ENCODE measurements around the gene RIMBP2.

RIMBP2 gene

DNA sequence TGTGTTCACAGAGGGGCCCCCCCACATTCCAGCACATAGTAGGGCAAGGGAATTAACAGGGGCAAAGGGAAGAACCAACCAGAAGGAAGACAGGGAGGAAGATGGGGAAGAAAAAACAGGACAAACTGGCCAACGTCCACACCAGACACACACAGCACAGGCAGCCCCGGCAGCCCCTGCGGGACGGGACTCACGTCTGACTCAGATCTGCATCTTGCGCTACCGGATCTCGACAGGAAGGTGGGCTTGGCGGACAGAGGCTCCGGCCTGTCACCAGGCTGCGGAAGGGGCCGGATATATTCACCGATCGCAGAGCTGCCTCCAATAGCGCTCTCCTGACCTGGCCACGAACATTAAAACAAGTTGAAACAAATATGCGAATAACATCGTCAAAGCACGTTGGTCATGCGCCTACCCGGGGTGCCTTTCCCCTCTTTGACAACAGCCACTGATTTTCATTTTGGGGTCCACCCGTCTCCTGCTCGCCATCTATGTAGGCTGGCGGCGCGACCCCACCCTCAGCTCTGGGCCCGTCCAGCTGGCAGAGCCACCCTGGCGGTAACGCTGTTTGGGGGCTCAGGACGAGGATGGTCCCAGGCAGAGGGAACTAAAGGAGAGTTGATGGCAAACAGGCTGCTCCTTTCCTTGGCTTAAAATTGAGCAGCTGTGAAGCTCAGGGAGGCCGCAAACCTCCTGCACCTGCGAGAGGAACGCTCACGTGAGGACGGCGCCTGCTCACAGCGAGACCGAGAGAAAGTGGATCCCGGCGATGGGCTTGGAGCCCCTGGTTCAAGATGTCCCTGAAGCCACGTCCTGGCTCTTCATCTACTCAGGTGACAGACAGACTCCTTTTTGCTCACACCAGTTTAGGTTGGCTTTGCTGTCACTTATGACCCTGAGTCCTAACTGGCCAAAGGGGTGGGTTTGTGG, 264.8 kb downstream of the RIMBP2 start:
- Histone ChIP-seq H3K27me3 (ENCODE audit: control insufficient read depth, insufficient read depth, low read length) (no peaks in the 10 kb centered on the region), H3K4me1 (ENCODE audit: control insufficient read depth, insufficient read depth, low read length) (no peaks in the 10 kb centered on the region), H3K9me3 (ENCODE audit: control insufficient read depth, insufficient read depth, low read length) (no peaks in the 10 kb centered on the region), H3K36me3 (ENCODE audit: control insufficient read depth, insufficient read depth, low read length) (no peaks in the 10 kb centered on the region), H3K9ac (ENCODE audit: low read depth, low read length) (no peak overlapping the region), H3K4me3 (ENCODE audit: low read depth, low read length) (no peak overlapping the region)

DNA sequence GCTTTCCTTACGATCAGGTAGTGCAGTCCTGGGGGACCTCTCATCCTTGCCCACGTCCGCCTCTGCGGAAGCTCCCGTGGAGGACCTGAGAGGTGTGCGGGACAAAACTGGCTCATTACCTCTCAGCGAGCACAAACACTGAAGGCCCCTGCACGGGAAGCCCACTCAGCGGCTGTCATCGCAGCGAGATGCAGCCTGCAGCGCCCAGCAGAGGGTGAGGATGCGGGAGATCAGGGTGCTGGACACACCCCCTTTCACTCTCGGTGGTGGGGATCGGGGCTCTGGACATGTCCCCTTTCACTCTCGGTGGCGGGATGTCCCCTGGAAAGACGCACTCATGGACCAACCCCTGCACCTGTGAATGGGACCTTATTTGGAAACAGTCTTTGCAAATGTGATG, 266.8 kb downstream of the RIMBP2 start:
- no peaks in the 10 kb centered on the region for H3K27me3 ChIP-seq (ENCODE audit: control insufficient read depth, insufficient read depth, low read length)
- no peaks in the 10 kb centered on the region for H3K9me3 ChIP-seq (ENCODE audit: control insufficient read depth, insufficient read depth, low read length)
- H3K4me1 ChIP-seq (ENCODE audit: control insufficient read depth, insufficient read depth, low read length): no peaks in the 10 kb centered on the region
- no peak overlapping the region for H3K4me3 ChIP-seq (ENCODE audit: low read depth, low read length)
- H3K9ac ChIP-seq (ENCODE audit: low read depth, low read length): no peak overlapping the region
- H3K36me3 ChIP-seq (ENCODE audit: control insufficient read depth, insufficient read depth, low read length): no peaks in the 10 kb centered on the region

GRCh38 chr12:130448044-130448821, 267.9 kb downstream of the RIMBP2 start:
- no peaks in the 10 kb centered on the region for H3K36me3 ChIP-seq (ENCODE audit: control insufficient read depth, insufficient read depth, low read length)
- no peaks in the 10 kb centered on the region for H3K9me3 ChIP-seq (ENCODE audit: control insufficient read depth, insufficient read depth, low read length)
- no peaks in the 10 kb centered on the region for H3K27me3 ChIP-seq (ENCODE audit: control insufficient read depth, insufficient read depth, low read length)
- no peak overlapping the region for H3K4me3 ChIP-seq (ENCODE audit: low read depth, low read length)
- H3K4me1 ChIP-seq (ENCODE audit: control insufficient read depth, insufficient read depth, low read length): no peaks in the 10 kb centered on the region
- no peak overlapping the region for H3K9ac ChIP-seq (ENCODE audit: low read depth, low read length)

DNA sequence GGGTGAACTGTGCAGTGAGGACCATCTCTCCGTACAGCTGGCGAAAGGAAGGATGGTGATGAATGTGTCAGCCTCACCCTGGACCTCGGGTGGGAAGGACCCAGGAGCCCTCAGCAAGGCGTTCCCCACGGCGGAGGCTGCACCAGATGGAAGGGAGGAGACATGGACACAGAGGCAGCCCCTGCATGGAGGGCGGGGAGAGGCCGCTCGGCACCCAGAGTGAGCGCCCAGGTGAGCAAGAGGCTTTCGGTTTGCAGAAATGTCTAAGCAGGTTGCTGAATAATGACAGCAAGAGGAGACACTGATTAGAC, 268.5 kb downstream of the RIMBP2 start:
- Histone ChIP-seq H3K36me3 (ENCODE audit: control insufficient read depth, insufficient read depth, low read length) (no peaks in the 10 kb centered on the region), H3K4me3 (ENCODE audit: low read depth, low read length) (no peak overlapping the region), H3K4me1 (ENCODE audit: control insufficient read depth, insufficient read depth, low read length) (no peaks in the 10 kb centered on the region), H3K27me3 (ENCODE audit: control insufficient read depth, insufficient read depth, low read length) (no peaks in the 10 kb centered on the region), H3K9ac (ENCODE audit: low read depth, low read length) (no peak overlapping the region), H3K9me3 (ENCODE audit: control insufficient read depth, insufficient read depth, low read length) (no peaks in the 10 kb centered on the region)

- Histone ChIP-seq H3K4me1 (ENCODE audit: control insufficient read depth, insufficient read depth, low read length) (no peaks in the 10 kb centered on the region), H3K4me3 (ENCODE audit: low read depth, low read length) (no peak overlapping the region), H3K27me3 (ENCODE audit: control insufficient read depth, insufficient read depth, low read length) (no peaks in the 10 kb centered on the region), H3K9ac (ENCODE audit: low read depth, low read length) (no peak overlapping the region), H3K9me3 (ENCODE audit: control insufficient read depth, insufficient read depth, low read length) (no peaks in the 10 kb centered on the region), H3K36me3 (ENCODE audit: control insufficient read depth, insufficient read depth, low read length) (no peaks in the 10 kb centered on the region)
These were observed 269.0 kb downstream of the RIMBP2 start for GRCh38 chr12:130446846-130447654.

DNA sequence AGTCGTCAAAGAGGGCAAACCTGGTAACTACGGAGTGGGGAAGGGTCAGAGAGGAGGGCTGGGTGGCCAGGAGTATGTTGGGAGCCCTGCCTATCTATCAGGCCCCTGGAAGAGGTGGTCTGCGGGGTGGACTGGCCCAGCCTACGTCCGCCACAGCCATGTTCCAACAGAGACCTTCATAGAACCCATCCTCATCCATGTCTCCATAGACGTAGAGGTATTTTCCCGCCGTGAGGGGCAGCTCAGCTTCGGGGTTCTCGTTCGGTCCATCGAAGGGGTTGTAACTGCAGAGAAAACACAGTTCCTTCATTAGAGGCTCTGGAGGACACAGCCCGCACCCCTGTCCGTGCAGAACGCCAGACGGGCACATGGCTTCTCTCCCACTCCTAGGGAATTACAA, 271.1 kb downstream of the RIMBP2 start:
- no peaks in the 10 kb centered on the region for H3K9me3 ChIP-seq (ENCODE audit: control insufficient read depth, insufficient read depth, low read length)
- H3K27me3 ChIP-seq (ENCODE audit: control insufficient read depth, insufficient read depth, low read length): no peaks in the 10 kb centered on the region

DNA sequence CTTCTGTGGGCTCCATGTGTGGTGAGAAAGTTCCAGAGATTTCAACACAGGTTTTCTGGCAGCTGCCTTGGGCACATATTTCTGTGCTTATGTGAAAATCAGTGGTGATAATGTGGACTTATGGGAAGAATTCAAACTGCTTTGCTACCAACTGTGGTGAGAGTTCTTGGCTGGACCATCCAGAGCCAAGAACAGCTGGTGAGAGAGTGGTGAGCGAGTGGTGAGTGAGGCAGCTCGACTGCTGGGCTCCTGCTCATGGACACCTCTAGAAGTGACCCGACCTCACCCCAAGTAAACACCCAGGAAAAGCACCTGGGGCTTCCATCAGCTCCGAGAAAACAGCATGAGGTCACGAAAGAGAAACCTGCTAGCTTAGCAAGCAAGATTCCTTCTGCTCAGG, 272.0 kb downstream of the RIMBP2 start:
- Histone ChIP-seq H3K36me3 (ENCODE audit: control insufficient read depth, insufficient read depth, low read length) (no peaks in the 10 kb centered on the region), H3K27me3 (ENCODE audit: control insufficient read depth, insufficient read depth, low read length) (no peaks in the 10 kb centered on the region), H3K4me3 (ENCODE audit: low read depth, low read length) (no peak overlapping the region), H3K9me3 (ENCODE audit: control insufficient read depth, insufficient read depth, low read length) (no peaks in the 10 kb centered on the region), H3K4me1 (ENCODE audit: control insufficient read depth, insufficient read depth, low read length) (no peaks in the 10 kb centered on the region), H3K9ac (ENCODE audit: low read depth, low read length) (no peak overlapping the region)

More for the DNA sequence above, 271.1 kb downstream of the RIMBP2 start:
- H3K9ac ChIP-seq (ENCODE audit: low read depth, low read length): no peak overlapping the region
- no peaks in the 10 kb centered on the region for H3K36me3 ChIP-seq (ENCODE audit: control insufficient read depth, insufficient read depth, low read length)
- H3K4me3 ChIP-seq (ENCODE audit: low read depth, low read length): no peak overlapping the region
- H3K4me1 ChIP-seq (ENCODE audit: control insufficient read depth, insufficient read depth, low read length): no peaks in the 10 kb centered on the region

GRCh38 chr12:130441771-130442760, 274.0 kb downstream of the RIMBP2 start:
- Histone ChIP-seq H3K27me3 (ENCODE audit: control insufficient read depth, insufficient read depth, low read length) (no peaks in the 10 kb centered on the region), H3K4me3 (ENCODE audit: low read depth, low read length) (no peak overlapping the region), H3K9me3 (ENCODE audit: control insufficient read depth, insufficient read depth, low read length) (no peaks in the 10 kb centered on the region)

DNA sequence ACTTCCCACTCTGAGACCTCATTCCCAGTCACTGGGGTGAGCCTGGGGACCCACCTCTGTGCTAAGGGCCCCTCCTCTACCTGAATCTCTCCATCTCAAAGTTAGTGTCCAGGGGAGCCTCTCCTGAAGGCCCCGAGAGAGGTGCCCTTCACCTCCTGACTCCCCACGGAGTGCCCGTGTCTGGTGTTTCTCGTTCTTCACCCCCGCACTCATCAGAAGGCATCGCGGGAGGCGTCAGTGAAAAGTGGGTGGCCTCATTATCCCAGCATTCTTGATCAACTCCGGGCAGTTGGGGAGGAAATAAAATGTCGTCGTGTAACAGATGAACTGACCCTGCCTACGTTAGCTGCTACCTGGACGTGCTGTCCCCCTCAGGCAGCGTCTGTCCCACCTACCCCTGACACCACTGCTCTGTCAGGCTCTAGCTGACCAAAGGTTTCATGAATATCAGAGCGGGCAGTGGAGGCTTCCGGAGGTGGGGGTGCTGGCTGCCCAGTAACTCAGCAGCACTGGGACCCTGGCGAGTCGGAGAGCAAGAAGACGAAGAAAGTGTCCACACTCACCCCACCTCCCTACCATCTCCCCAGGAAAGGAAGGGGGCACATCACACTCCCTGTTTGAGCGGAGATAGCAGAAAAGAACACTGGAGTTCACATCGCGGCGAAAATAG, 275.6 kb downstream of the RIMBP2 start:
- H3K36me3 ChIP-seq (ENCODE audit: control insufficient read depth, insufficient read depth, low read length): no peaks in the 10 kb centered on the region
- no peaks in the 10 kb centered on the region for H3K9me3 ChIP-seq (ENCODE audit: control insufficient read depth, insufficient read depth, low read length)
- H3K4me3 ChIP-seq (ENCODE audit: low read depth, low read length): no peak overlapping the region
- no peaks in the 10 kb centered on the region for H3K27me3 ChIP-seq (ENCODE audit: control insufficient read depth, insufficient read depth, low read length)
- no peak overlapping the region for H3K9ac ChIP-seq (ENCODE audit: low read depth, low read length)
- H3K4me1 ChIP-seq (ENCODE audit: control insufficient read depth, insufficient read depth, low read length): no peaks in the 10 kb centered on the region

More at GRCh38 chr12:130441771-130442760, 274.0 kb downstream of the RIMBP2 start:
- Histone ChIP-seq H3K9ac (ENCODE audit: low read depth, low read length) (no peak overlapping the region), H3K36me3 (ENCODE audit: control insufficient read depth, insufficient read depth, low read length) (no peaks in the 10 kb centered on the region), H3K4me1 (ENCODE audit: control insufficient read depth, insufficient read depth, low read length) (no peaks in the 10 kb centered on the region)

- no peak overlapping the region for H3K9ac ChIP-seq (ENCODE audit: low read depth, low read length)
- no peak overlapping the region for H3K4me3 ChIP-seq (ENCODE audit: low read depth, low read length)
- H3K36me3 ChIP-seq (ENCODE audit: control insufficient read depth, insufficient read depth, low read length): no peaks in the 10 kb centered on the region
- H3K9me3 ChIP-seq (ENCODE audit: control insufficient read depth, insufficient read depth, low read length): no peaks in the 10 kb centered on the region
- H3K4me1 ChIP-seq (ENCODE audit: control insufficient read depth, insufficient read depth, low read length): no peaks in the 10 kb centered on the region
- no peaks in the 10 kb centered on the region for H3K27me3 ChIP-seq (ENCODE audit: control insufficient read depth, insufficient read depth, low read length)
These were observed 276.8 kb downstream of the RIMBP2 start for GRCh38 chr12:130439250-130439649.
